G401 (cell line): Measurements from ENCODE around the gene OBSCN. TPM values are rescaled to one million over a fixed set of nuclear protein-coding genes. Genes with fewer than 3 reads are reported as not detected.

Source experiments
- DNase-seq: peaks from one replicate; pipeline ENCODE4 v3.0.0-alpha.2; 2015; ENCODE audit warnings: low spot score
- in situ Hi-C: cut with HindIII; loops from 2 replicates; pipeline ENCODE4 v1.10.0; 2016; ENCODE audit warnings: low sequenced_read_pairs, mixed read lengths
- total RNA-seq: library from RNA; depleted of rRNA; stranded (reverse); fragments of >200 nt; shearing (Covaris generic); gene quantifications from 2 replicates; pipeline ENCODE4 v1.2.3, GENCODE V29; 2014

Gene OBSCN
- total RNA-seq, 1 experiment from 2014 or later: 7.3 TPM

DNA sequence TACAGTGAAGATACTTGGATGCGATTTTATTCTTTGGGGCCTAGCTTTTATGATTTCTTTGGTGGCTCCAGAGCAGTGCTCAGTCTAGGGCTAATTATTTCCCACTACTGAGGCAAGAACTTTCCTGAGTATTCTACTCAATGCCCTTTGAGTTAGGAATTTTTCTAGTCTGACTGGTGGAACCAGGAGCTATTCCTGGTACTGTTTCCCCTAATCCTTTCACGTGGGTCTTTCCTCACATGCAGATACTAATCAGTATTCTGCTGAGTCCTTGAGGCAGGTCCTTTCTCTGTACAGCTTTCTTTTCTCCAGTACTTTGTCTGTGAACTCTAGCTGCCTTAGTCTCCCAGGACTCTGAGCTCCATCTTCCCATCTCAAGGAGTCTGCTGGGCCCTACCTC, 122.0 kb downstream of the OBSCN start:
- DNase-seq: no peak
- in situ Hi-C loops: no loop called here

DNA sequence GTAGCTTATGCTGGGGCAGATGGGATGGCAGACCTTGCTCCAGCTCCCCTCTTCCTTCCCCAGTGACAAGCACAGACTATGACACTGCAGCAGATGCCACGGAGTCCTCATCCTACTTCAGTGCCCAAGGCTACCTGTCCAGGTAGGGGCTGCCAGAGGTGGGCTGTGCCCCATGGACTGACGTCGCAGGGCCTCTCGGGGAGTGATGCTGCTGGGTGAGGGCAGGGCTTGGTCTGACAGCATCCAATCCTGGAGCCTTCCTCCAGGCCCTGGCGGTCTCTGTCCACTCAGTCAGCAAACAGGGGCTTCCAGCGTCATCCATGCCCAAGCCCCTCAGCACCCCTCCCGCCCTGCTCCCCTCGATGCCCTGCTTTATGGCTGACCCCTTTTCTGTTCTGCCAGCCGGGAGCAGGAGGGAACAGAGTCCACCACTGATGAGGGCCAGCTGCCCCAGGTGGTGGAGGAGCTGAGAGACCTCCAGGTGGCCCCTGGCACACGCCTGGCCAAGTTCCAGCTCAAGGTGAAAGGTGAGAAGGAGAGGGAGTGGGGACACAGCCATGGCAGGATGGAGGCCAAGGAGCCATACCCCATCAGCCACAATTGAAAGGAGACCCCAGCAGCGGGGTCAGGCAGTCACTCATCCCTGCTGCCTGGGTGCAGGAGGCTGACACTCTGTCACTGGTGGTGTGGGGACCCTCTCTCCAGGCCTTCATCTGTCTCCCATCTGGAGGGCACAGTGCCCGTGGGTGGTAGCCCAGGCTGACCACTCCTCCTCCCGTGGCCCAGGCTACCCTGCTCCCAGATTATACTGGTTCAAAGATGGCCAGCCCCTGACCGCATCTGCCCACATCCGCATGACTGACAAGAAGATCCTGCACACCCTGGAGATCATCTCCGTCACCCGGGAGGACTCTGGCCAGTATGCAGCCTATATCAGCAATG, 125.2 kb downstream of the OBSCN start:
- no peak for DNase-seq
- in situ Hi-C loops: no loop called here

DNA sequence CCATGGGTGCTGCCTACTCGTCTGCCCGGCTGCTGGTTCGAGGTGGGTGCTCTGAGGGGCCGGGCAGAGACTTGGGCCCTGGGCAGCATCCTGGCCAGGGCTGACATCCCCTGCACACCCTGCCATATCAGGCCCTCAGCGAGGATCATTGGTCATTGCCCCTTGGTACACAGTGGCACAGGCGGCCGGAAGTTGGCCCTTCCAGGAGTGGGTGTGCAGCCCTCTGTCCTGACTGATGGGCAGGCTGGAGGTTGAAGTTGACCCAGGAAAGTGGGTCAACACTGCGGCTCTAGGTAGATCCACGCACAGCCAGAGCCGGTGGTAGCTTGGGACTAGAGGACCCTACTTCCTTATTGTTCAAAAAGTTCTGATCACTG, 125.9 kb downstream of the OBSCN start:
- no peak for DNase-seq
- in situ Hi-C loops: no loop called here

DNA sequence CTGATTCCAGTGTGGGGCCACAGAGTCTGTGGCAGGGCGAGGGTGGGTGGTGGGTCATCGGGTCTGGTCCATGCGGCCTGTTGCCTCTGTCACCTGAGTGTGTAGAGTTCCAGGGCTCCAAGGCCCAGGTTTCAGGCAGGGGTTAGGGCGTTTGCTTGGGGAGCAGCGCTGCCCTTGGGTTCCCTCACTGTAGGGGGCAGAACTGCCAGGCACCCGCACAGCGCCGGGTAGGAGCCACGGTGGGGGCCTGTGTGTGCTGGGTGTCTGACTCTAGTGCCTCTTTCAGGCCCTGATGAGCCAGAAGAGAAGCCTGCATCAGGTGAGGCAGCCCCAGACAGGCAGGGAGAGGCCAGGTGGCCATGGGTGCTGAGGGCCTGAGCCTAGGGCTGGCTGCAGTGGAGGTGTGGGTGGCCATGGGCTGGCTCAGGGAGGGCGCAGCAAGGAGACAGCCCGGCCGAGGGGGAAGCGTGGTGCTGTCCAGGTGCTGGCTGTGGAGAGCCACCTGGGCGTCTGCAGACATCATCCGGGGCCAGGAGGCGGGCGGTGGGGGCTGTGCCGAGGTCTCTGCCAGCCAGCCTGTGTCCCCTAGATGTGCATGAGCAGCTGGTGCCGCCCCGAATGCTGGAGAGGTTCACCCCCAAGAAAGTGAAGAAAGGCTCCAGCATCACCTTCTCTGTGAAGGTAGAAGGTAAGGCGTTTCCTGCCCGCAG, 126.5 kb downstream of the OBSCN start:
- DNase-seq: no peak
- in situ Hi-C loops: no loop called here

GRCh38 chr1:228334954-228335353, 127.1 kb downstream of the OBSCN start:
- in situ Hi-C loops: no loop called here
- DNase-seq: peak; percentile 34

DNA sequence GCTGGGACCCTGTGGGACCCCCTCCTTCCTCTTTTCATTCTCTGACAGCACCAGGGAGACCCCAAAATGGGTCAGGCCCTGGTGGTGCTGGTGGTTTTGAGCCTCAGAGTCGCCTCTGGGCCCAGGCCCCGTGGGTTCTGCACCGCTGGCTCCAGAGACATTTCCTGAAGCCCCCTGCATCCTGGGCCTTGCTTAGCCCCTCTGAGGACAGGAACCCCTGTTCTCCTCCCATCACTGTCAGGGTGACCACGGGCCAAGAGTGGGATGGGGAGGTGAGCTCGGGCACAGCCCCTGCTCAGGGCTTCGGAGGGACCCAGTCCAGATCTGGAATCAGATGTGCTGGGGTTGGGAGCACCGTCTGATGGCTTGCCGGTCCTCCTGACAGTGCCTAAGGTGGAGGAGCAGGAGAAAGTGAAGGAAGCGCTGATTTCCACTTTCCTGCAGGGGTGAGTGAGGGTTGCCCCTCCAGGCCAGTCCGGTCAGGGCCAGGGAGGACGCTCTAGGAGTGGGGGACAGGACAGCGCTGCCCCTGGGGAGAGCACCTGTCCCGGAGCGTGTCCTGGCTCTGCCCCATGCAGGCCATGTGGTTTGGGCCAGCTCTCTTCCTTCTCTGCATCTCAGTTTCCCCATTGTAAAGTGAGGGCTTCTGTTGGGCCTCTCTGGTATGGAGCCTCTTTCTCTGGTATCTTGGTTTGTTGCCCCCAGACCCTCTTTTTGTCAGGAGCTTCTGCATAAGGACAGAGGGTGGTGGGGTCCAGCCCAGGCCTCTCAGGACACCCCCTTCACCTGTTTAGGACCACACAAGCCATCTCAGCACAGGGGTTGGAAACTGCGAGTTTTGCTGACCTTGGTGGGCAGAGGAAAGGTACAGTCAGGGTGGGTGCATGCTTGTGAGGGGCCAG, 127.8 kb downstream of the OBSCN start:
- in situ Hi-C loops: no loop called here
- DNase-seq: no peak

DNA sequence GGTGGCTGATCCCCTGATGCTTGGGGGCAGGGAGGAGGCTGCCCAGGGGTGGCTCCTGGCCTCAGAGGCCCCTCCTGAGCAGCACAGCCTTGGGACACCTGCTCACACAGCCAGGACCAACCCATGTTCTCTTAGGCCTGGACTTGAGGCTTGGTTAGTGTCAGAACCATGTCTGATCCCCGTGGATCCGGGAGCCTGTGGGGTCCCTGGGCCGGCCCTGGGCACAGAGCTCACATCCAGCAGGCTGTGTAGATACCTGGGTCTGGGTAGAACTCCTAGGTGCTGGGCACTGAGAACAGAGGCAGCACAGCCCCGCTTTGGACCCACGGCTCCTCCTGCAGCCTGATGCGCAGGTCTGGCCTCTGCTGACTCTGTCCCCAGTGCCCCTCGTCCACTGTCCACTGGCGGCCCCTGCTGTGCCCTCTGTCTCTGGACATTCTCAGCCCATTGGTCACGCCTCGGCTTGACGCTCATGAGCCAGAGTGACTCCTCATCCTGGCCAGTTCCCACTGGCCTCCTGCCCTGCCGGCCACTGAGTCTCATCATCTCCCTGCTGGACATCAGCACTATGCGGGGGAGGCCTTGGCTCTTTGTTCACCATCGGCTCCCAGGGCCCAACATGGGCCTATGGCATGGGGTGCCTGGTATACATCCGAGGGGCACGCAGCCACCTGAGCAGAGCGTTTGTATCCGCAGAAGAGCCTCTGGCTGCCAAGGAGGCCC, 128.6 kb downstream of the OBSCN start:
- in situ Hi-C loops: no loop called here
- peak; percentile 65 for DNase-seq

GRCh38 chr1:228337031-228337564, 129.3 kb downstream of the OBSCN start:
- in situ Hi-C loops: no loop called here
- DNase-seq: no peak

- no peak for DNase-seq
- in situ Hi-C loops: no loop called here
Observed at GRCh38 chr1:228337711-228338520, 130.1 kb downstream of the OBSCN start.

DNA sequence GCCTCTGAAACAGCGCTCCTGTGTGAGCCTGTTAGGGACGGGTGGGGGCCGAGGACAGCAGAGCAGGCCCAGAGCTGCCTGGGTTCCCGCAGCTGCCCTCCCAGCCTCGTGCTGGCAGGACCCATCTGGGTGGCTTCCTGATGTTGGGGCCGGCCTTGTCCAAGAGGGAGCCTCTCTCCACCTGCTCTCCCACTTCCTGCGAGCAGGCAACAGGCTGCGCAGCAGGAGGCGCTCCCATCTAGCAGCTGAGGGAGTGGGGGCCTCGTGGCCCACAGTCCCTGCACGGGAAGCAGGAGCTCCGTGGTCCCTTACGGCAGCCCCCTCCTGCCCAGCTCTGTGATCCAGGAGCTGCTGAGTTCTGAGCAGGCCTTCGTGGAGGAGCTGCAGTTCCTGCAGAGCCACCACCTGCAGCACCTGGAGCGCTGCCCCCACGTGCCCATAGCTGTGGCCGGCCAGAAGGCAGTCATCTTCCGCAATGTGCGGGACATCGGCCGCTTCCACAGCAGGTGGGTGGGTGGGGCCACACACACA, 130.7 kb downstream of the OBSCN start:
- in situ Hi-C loops: no loop called here
- DNase-seq: peak; percentile 66

GRCh38 chr1:228339059-228339704, 131.3 kb downstream of the OBSCN start:
- in situ Hi-C loops: no loop called here
- no peak for DNase-seq

GRCh38 chr1:228339766-228340685, 132.2 kb downstream of the OBSCN start:
- in situ Hi-C loops: no loop called here
- no peak for DNase-seq

GRCh38 chr1:228340686-228341449, 133.0 kb downstream of the OBSCN start:
- DNase-seq: no peak

DNA sequence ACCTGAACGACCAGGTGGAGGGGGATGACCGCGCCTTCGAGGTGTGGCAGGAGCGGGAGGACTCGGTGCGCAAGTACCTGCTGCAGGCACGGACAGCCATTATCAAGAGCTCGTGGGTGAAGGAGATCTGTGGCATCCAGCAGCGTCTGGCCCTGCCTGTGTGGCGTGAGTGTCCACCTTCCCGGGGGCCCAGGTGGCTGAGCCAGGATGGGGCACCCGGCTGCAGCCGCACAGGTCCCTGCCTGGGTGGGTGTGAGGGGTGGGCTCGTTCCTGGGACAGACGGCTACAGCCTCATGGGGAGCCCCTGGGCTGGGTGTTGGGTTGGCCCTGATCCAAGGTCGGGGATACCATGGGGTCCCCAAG, 133.6 kb downstream of the OBSCN start:
- in situ Hi-C loops: no loop called here
- no peak for DNase-seq

More at GRCh38 chr1:228340686-228341449, 133.0 kb downstream of the OBSCN start:
- in situ Hi-C loops: no loop called here

DNA sequence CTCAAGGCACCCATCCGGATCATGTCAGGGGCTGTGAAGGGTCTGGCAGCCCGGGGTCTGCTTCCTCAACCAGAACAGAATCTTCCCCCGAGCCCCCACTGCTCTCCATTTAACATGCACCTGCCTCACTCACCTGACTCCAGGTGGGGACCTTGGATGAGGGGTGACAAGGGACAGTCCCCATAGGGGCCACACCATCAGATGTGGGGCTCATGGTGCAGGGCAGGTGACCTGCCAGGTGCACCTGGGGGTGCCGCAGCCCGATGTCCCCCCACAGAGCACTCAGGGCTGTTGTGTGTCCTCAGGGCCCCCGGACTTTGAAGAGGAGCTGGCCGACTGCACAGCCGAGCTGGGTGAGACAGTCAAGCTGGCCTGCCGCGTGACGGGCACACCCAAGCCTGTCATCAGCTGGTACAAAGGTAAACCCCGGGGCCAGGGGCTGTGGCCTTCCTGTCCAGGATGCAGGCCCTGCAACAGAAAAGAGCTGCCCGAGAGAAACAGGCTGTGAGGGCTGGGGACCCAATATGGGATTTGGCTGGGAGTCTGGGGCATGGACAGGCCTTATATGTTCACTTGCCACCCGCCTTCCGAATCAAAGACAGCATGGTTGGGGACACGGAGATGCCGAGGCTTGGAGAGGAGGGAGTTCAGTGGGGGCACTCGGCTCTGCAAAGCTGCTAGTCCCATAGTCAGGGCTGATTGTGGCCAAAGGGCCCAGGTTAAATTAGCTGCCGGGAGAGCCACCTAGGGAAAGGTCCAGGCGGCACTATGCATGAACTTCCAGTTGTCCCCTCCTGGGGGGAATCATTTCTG, 134.2 kb downstream of the OBSCN start:
- in situ Hi-C loops: no loop called here
- DNase-seq: no peak
